HG02759 (cell line): ENCODE data around the gene HIGD2B.
"Not testable (repeated sequence)": the region's sequence is repeated elsewhere in the genome, so short reads cannot be mapped to it uniquely, and the experiment has no call there.

Source experiments
- ATAC-seq: cut with Tn5 transposase; IDR thresholded peaks from one replicate; pipeline ENCODE4 v1.9.1; 2021; ENCODE audit warnings: mild to moderate bottlenecking, moderate library complexity; ENCODE audit not compliant: unreplicated experiment

HIGD2B gene

GRCh38 chr15:72685925-72686794, at the start of gene HIGD2B, which contains the start of gene BBS4:
Gene HIGD2B (minus strand): TSS chr15:72686182. CDS start chr15:72676374, 9,808 bp downstream.
Gene BBS4 (plus strand): TSS chr15:72686207. CDS start chr15:72686228, 21 bp downstream.
- ATAC-seq = peak; percentile 98

- ATAC-seq = no peak
Measured at GRCh38 chr15:72735111-72735510, 49.1 kb upstream of the HIGD2B start.

GRCh38 chr15:72733941-72734738, 48.2 kb upstream of the HIGD2B start:
- no peak for ATAC-seq

GRCh38 chr15:72732516-72732915, 46.5 kb upstream of the HIGD2B start:
- no peak for ATAC-seq

- ATAC-seq = no peak
Measured at GRCh38 chr15:72732086-72732485, 46.1 kb upstream of the HIGD2B start.

GRCh38 chr15:72728821-72729220, 42.8 kb upstream of the HIGD2B start:
- ATAC-seq = no peak

GRCh38 chr15:72728249-72728648, 42.3 kb upstream of the HIGD2B start:
- not testable (repeated sequence) for ATAC-seq

- no peak for ATAC-seq
Measured at GRCh38 chr15:72727154-72727553, 41.2 kb upstream of the HIGD2B start.

- ATAC-seq = not testable (repeated sequence)
Measured at GRCh38 chr15:72725851-72726250, 39.9 kb upstream of the HIGD2B start.

GRCh38 chr15:72725446-72725845, 39.5 kb upstream of the HIGD2B start:
- no peak for ATAC-seq

- no peak for ATAC-seq
Measured at GRCh38 chr15:72724028-72724427, 38.0 kb upstream of the HIGD2B start.

GRCh38 chr15:72722071-72722696, 36.2 kb upstream of the HIGD2B start:
- no peak for ATAC-seq

GRCh38 chr15:72708551-72709303, 22.7 kb upstream of the HIGD2B start:
- not testable (repeated sequence) for ATAC-seq

GRCh38 chr15:72706266-72706665, 20.3 kb upstream of the HIGD2B start:
- no peak for ATAC-seq

GRCh38 chr15:72700076-72700475, 14.1 kb upstream of the HIGD2B start:
- no peak for ATAC-seq

GRCh38 chr15:72698938-72699337, 13.0 kb upstream of the HIGD2B start:
- no peak for ATAC-seq

- no peak for ATAC-seq
Measured at GRCh38 chr15:72690938-72691337, 5.0 kb upstream of the HIGD2B start.

GRCh38 chr15:72688697-72689096, 2.7 kb upstream of the HIGD2B start:
- ATAC-seq = no peak

GRCh38 chr15:72685301-72685924, 569 bp downstream of the HIGD2B start:
- no peak for ATAC-seq

GRCh38 chr15:72682772-72683171, 3.2 kb downstream of the HIGD2B start:
- no peak for ATAC-seq
